ENCODE results near the gene ALG12. TPM values are rescaled to one million over a fixed set of nuclear protein-coding genes. Genes with fewer than 3 reads are reported as not detected.

ALG12 gene
- total and polyA plus RNA-seq, 2 of the 4 experiments (the other 2 are of a cell fraction) = 7.2 to 10.9 TPM

- peaks cover 16% of the 10 kb centered on the region for H3K4me1 ChIP-seq (ENCODE audit: control insufficient read depth, insufficient read depth, low read length)
- no peaks in the 10 kb centered on the region; the same call in 1 of the 2 replicates for H4K20me1 ChIP-seq (ENCODE audit: insufficient read depth, low read length)
- no peak overlapping the region for H3K4me3 ChIP-seq (ENCODE audit: insufficient read depth, low read depth, low read length)
- peaks cover 19 to 28% of the 10 kb centered on the region in 2 experiments for H3K79me1 ChIP-seq (ENCODE audit: low read depth in 1 of 2, low read length in 2 of 2)
- no peak overlapping the region for H4K91ac ChIP-seq (ENCODE audit: insufficient read depth, low read depth, low read length)
- POLR2A ChIA-PET (ENCODE audit: unreplicated experiment) = no interaction called here
- H3K4me2 ChIP-seq (ENCODE audit: low read depth, low read length) = no peak overlapping the region
- H2BK5ac ChIP-seq (ENCODE audit: low read depth, low read length, poor library complexity, severe bottlenecking) = no peak overlapping the region
- TF ChIP-seq FOS (IDR thresholded peaks at IDR 0.05; ENCODE audit: low read depth, low read length) = no peak
- no peak for TF ChIP-seq MXI1 (IDR thresholded peaks at IDR 0.05; ENCODE audit: borderline replicate concordance, low read depth, low read length)
- no peak for TF ChIP-seq NFE2L2 (IDR thresholded peaks at IDR 0.05; ENCODE audit: low read depth, low read length)
- no peak for TF ChIP-seq RAD21 (IDR thresholded peaks at IDR 0.05; ENCODE audit: low read length)
- no peak for TF ChIP-seq ELK1 (IDR thresholded peaks at IDR 0.05; ENCODE audit: borderline replicate concordance, low read depth, low read length)
- TF ChIP-seq CEBPB (IDR thresholded peaks at IDR 0.05; ENCODE audit: low read depth, low read length) = no peak
- no peak for TF ChIP-seq POLR2A (IDR thresholded peaks at IDR 0.05; ENCODE audit: low read depth, low read length)
- TF ChIP-seq CHD1 (IDR thresholded peaks at IDR 0.05; ENCODE audit: low read depth, low read length) = no peak
- TF ChIP-seq RFX5 (IDR thresholded peaks at IDR 0.05; ENCODE audit: low read depth, low read length) = no peak
- TF ChIP-seq BHLHE40 (IDR thresholded peaks at IDR 0.05; ENCODE audit: low read depth, low read length) = no peak
- WGBS, 2 experiments (ENCODE audit: extremely low coverage in 2 of 2, insufficient read length in 1 of 2) = no CpG with 5 or more reads among the region's 22 CpGs
- H2AK9ac ChIP-seq (replicated peaks; ENCODE audit: low read depth, low read length, poor library complexity) = no peak overlapping the region
- ATAC-seq (ENCODE audit: low read depth) (no peak), DNase-seq (no peak)
- no peak overlapping the region; a peak in 1 of 4 replicates for H4K8ac ChIP-seq (ENCODE audit: low read depth in 2 of 2, low read length in 2 of 2)
- no peak overlapping the region for H2AK5ac ChIP-seq (ENCODE audit: low read depth, low read length)
- H3K9me3 ChIP-seq (ENCODE audit: control insufficient read depth, insufficient read depth, low read length) = no peaks in the 10 kb centered on the region
- no peak overlapping the region for H2BK120ac ChIP-seq (ENCODE audit: low read depth, low read length)
- H3K18ac ChIP-seq (ENCODE audit: low read depth, low read length) = no peak overlapping the region
- H3K27me3 ChIP-seq (ENCODE audit: control insufficient read depth, insufficient read depth, low read length) = no peaks in the 10 kb centered on the region
- no peak overlapping the region for H2BK20ac ChIP-seq (ENCODE audit: low read depth, low read length)
- H3K23ac ChIP-seq (ENCODE audit: low read depth, low read length) = no peak overlapping the region
- dilution Hi-C loops (cut with HindIII; ENCODE audit: low sequenced_read_pairs, unreplicated experiment) (no loop called here), in situ Hi-C loops (cut with MboI; ENCODE audit: low sequenced_read_pairs) (loop anchor here (25.0 kb wide), 1 partner anchor 110 kb away; no protein-coding TSS in a partner anchor), intact Hi-C loops (cut with micrococcal nuclease) (no loop called here)
- peaks cover 25% of the 10 kb centered on the region for H3K36me3 ChIP-seq (ENCODE audit: control insufficient read depth, insufficient read depth, low read length)
- CTCF ChIA-PET = interaction anchor here (0.5 kb wide), 1 partner anchor 101 kb away, joined by 3 read pairs; no protein-coding TSS in a partner anchor
- no peak overlapping the region for H3K4ac ChIP-seq (ENCODE audit: low read depth, low read length)
- H3K9me1 ChIP-seq (ENCODE audit: insufficient read depth, low read length) = peaks cover 4% of the 10 kb centered on the region; the same call in 1 of the 2 replicates
- no peak overlapping the region for H3K9ac ChIP-seq (ENCODE audit: low read depth, low read length)
- BruUV-seq (replicated peaks) = no TSS peak
- no peak overlapping the region for H2AFZ ChIP-seq (replicated peaks; ENCODE audit: low read length, poor library complexity)
- no peak overlapping the region for H3K56ac ChIP-seq (ENCODE audit: extremely low read depth, insufficient read depth, low read length)
- H2BK15ac ChIP-seq (ENCODE audit: low read depth, low read length) = no peak overlapping the region
- H4K5ac ChIP-seq (ENCODE audit: low read depth, low read length) = no peak overlapping the region
- no peak overlapping the region for H3K27ac ChIP-seq (ENCODE audit: insufficient read depth, low read length)
- no peak overlapping the region for H3K14ac ChIP-seq (replicated peaks; ENCODE audit: low read depth, low read length)
Measured at GRCh38 chr22:49922484-49922883, 4.2 kb upstream of the ALG12 start.

Data from IMR-90 (cell line).